NCI-H2196 treated with DMSO at 0.1 percent for 48 hours (cell line): Measurements from ENCODE around the gene PTPA.
"Not testable (repeated sequence)": the region's sequence is repeated elsewhere in the genome, so short reads cannot be mapped to it uniquely, and the experiment has no call there.

Source experiments
- DNase-seq: peaks from one replicate; lab custom pipeline; 2025; ENCODE audit not compliant: unreplicated experiment; lab: John Stamatoyannopoulos, UW

PTPA gene

GRCh38 chr9:129197045-129197444 is 85.8 kb downstream of the PTPA start:
- not testable (repeated sequence) for DNase-seq

DNA sequence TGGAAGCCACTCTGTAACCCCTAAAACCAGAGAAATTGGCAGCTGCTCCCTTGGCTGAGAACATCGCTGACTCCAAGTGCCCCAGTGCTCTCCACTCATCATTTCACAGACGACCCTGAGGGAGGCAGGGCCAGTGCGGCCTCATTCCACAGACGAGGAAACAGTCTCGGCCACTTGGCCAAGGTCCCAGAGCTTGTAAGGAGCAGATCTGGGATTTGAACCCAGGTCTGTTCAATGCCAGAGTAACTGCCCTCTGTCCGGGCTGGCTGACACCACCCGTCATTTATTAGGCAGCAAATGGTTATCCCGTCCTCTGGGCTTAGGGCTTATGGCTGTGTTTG is 86.7 kb downstream of the PTPA start:
- DNase-seq = no peak
